ENCODE data around the gene EEF2K. TPM values are rescaled to one million over a fixed set of nuclear protein-coding genes. Genes with fewer than 3 reads are reported as not detected.

Gene EEF2K
- total and polyA plus RNA-seq, 2 of the 13 experiments (the other 11 are each of a cell fraction or from before 2014, with no cell fraction given): 22.0 to 23.8 TPM

- peak; percentile 35; the same call in 1 of the 2 replicates for TF ChIP-seq HNF1B (CRISPR knock-in tag; IDR thresholded peaks at IDR 0.05)
- TF ChIP-seq SPEN (CRISPR knock-in tag; IDR thresholded peaks at IDR 0.05; ENCODE audit: low read depth): no peak
- TF ChIP-seq SRSF9 (IDR thresholded peaks at IDR 0.05; ENCODE audit: borderline replicate concordance, insufficient read depth, low read depth, low read length, poor library complexity, severe bottlenecking): no peak
- TF ChIP-seq HNF4A (CRISPR knock-in tag; IDR thresholded peaks at IDR 0.05): peak; percentile 87
- no peak for TF ChIP-seq ZNF432 (CRISPR knock-in tag; IDR thresholded peaks at IDR 0.05; ENCODE audit: borderline replicate concordance)
- TF ChIP-seq ZNF644 (CRISPR knock-in tag; IDR thresholded peaks at IDR 0.05; ENCODE audit: low read depth): no peak
- no peak for TF ChIP-seq ZNF772 (CRISPR knock-in tag; IDR thresholded peaks at IDR 0.05)
- no peak for TF ChIP-seq HNRNPUL1 (IDR thresholded peaks at IDR 0.05; ENCODE audit: low read depth, low read length)
- TF ChIP-seq SP1 (IDR thresholded peaks at IDR 0.05): no peak
- no peak for TF ChIP-seq SP1 (CRISPR knock-in tag; IDR thresholded peaks at IDR 0.05)
- no peak for TF ChIP-seq NFE2L1 (CRISPR knock-in tag; IDR thresholded peaks at IDR 0.05; ENCODE audit: borderline replicate concordance)
- peak; percentile 60 for TF ChIP-seq ZFY (CRISPR knock-in tag; IDR thresholded peaks at IDR 0.05)
- no peak for TF ChIP-seq TEF (CRISPR knock-in tag; IDR thresholded peaks at IDR 0.05)
- no peak for TF ChIP-seq FIP1L1 (IDR thresholded peaks at IDR 0.05; ENCODE audit: borderline replicate concordance, insufficient read depth, low read depth, low read length)
- TF ChIP-seq ZNF326 (CRISPR knock-in tag; IDR thresholded peaks at IDR 0.05; ENCODE audit: borderline replicate concordance): no peak
- no peak for TF ChIP-seq TGIF2 (CRISPR knock-in tag; IDR thresholded peaks at IDR 0.05)
- TF ChIP-seq LBX2 (CRISPR knock-in tag; IDR thresholded peaks at IDR 0.05; ENCODE audit: borderline replicate concordance): no peak
- TF ChIP-seq ONECUT2 (CRISPR knock-in tag; IDR thresholded peaks at IDR 0.05): no peak
- no peak for TF ChIP-seq ZSCAN25 (CRISPR knock-in tag; IDR thresholded peaks at IDR 0.05)
- TF ChIP-seq ZNF816 (CRISPR knock-in tag; IDR thresholded peaks at IDR 0.05; ENCODE audit: borderline replicate concordance): no peak
- no peak for TF ChIP-seq ZNF101 (CRISPR knock-in tag; IDR thresholded peaks at IDR 0.05; ENCODE audit: borderline replicate concordance, low read depth)
- TF ChIP-seq ZNF704 (CRISPR knock-in tag; IDR thresholded peaks at IDR 0.05; ENCODE audit: borderline replicate concordance): no peak
- TF ChIP-seq NFKBIZ (CRISPR knock-in tag; IDR thresholded peaks at IDR 0.05): no peak
- TF ChIP-seq ZNF780A (CRISPR knock-in tag; IDR thresholded peaks at IDR 0.05): no peak
- TF ChIP-seq U2AF1 (optimal IDR thresholded peaks at IDR 0.05; ENCODE audit: low read depth, low read length): no peak
- TF ChIP-seq PHF20 (CRISPR knock-in tag; IDR thresholded peaks at IDR 0.05): no peak
- no peak for TF ChIP-seq NCOA2 (CRISPR knock-in tag; IDR thresholded peaks at IDR 0.05)
- TF ChIP-seq ZFP36 (IDR thresholded peaks at IDR 0.05; ENCODE audit: borderline replicate concordance, low read depth, low read length, partially characterized antibody): no peak
Measured at GRCh38 chr16:22165508-22166285, 40.4 kb upstream of the EEF2K start (continued).

All from HepG2 (cell line).